Stomach (tissue), 9 donors: Measurements from ENCODE around the gene NR2E3. TPM values are rescaled to one million over a fixed set of nuclear protein-coding genes. Genes with fewer than 3 reads are reported as not detected.

Source experiments
- DNase-seq, 2 donors: peaks; one replicate each; pipeline versions ENCODE4 v3.0.0 to v3.0.0-alpha.2; 2013 to 2019
- H3K27ac ChIP-seq, 5 donors: fragments of 200-600 bp in 4 of 5; sonication (generic) in 4 of 5; one replicate each; pipeline ENCODE4 v1.5.1; 2013 to 2019; ENCODE audit warnings: mild to moderate bottlenecking in 1 of 5, moderate library complexity in 1 of 5
- H3K27me3 ChIP-seq, 3 donors: fragments of 200-600 bp; sonication (generic); one replicate each; pipeline ENCODE4 v1.5.1; 2017 to 2019; ENCODE audit warnings: mixed run types in 1 of 3
- H3K36me3 ChIP-seq, 4 donors: fragments of 200-600 bp; sonication (generic); 1 replicate in 3 of 4; 2 replicates in 1 of 4; pipeline ENCODE4 v1.5.1; 2016 to 2019
- H3K4me1 ChIP-seq, 4 donors: fragments of 200-600 bp; sonication (generic); one replicate each; pipeline ENCODE4 v1.5.1; 2016 to 2019
- H3K4me3 ChIP-seq, 4 donors: fragments of 200-600 bp; sonication (generic) in 3 of 4; one replicate each; pipeline ENCODE4 v1.5.1; 2016 to 2019; ENCODE audit warnings: mild to moderate bottlenecking in 1 of 4
- H3K9me3 ChIP-seq, 4 donors: fragments of 200-600 bp; sonication (generic); one replicate each; pipeline ENCODE4 v1.5.1; 2016 to 2019
- CTCF ChIP-seq, 7 experiments: fragments of 450-650 bp in 4 of 7; fragments of 200-600 bp in 3 of 7; sonication (generic) in 3 of 7; IDR thresholded peaks; one replicate each; pipeline ENCODE4 v1.5.1; 2016 to 2019; ENCODE audit warnings: antibody characterized with exemption in 7 of 7, control low read depth in 2 of 7, mild to moderate bottlenecking in 1 of 7
- EP300 ChIP-seq: sonication (generic); formaldehyde crosslinking; IDR thresholded peaks from one replicate; pipeline ENCODE4 v1.6.1; 2017; ENCODE audit warnings: antibody characterized with exemption
- POLR2A ChIP-seq, 4 donors: fragments of 450-650 bp; IDR thresholded peaks; one replicate each; pipeline ENCODE4 v1.6.1; 2016; ENCODE audit warnings: antibody characterized with exemption in 4 of 4, control low read depth in 2 of 4, mild to moderate bottlenecking in 1 of 4, moderate library complexity in 1 of 4
- POLR2AphosphoS5 ChIP-seq, 3 donors: sonication (generic); formaldehyde crosslinking; IDR thresholded peaks; one replicate each; pipeline ENCODE4 v1.6.1; 2016; ENCODE audit warnings: antibody characterized with exemption in 3 of 3
- WGBS, 5 donors: extraction: QIAGEN DNeasy Blood & Tissue Kit in 3 of 5; methylation state at CpG; one replicate each; pipeline versions ENCODE4 v1.1.5 to v1.1.7; 2013 to 2018; 5-methylcytosine and 5-hydroxymethylcytosine counted together
- intact Hi-C: fragments of 100-400 bp; cut with DNase I; formaldehyde crosslinking; loops from one replicate; pipeline ENCODE4 v1.15.1; 2023; ENCODE audit warnings: low total_unique reads
- polyA plus RNA-seq, 3 donors: library from polyadenylated mRNA; stranded (reverse); fragments of 200-250 nt; gene quantifications; one replicate each; pipeline ENCODE4 v1.2.3, GENCODE V29; 2013
- total RNA-seq, 5 donors: library from RNA; depleted of rRNA; stranded (reverse); fragments of >200 nt; gene quantifications; one replicate each; pipeline versions ENCODE4 v1.1.0 to v1.2.3, GENCODE V29; 2014 to 2016
- donor health status: healthy with polysubstance abuse.
- donor health status: Bipolar disorder and iron deficiency.
- donor health status: healthy.

NR2E3 gene
- total and polyA plus RNA-seq, 8 donors = 0.25 to 1.3 (median 0.53) TPM; not detected in 4

- Histone ChIP-seq H3K27me3 (no peaks in the 10 kb centered on the region), H3K4me1 (peaks cover 0 to 9% (median 4%) of the 10 kb centered on the region in 4 donors), H3K4me3 (no peak overlapping the region), H3K27ac (no peak overlapping the region), H3K36me3 (peaks cover 0 to 7% (median 2%) of the 10 kb centered on the region in 4 donors), H3K9me3 (no peaks in the 10 kb centered on the region)
- intact Hi-C loops = no loop called here
- 50 to 75% (median 61%) methylated on average over 10 of the region's 10 CpGs for WGBS, 5 donors
- TF ChIP-seq POLR2A (IDR thresholded peaks at IDR 0.05) (no peak), POLR2AphosphoS5 (IDR thresholded peaks at IDR 0.05) (no peak), EP300 (no peak), CTCF (IDR thresholded peaks at IDR 0.05) (no peak)
- peak in 1 of 2 donors; percentile 44 for DNase-seq
These were observed 27.8 kb upstream of the NR2E3 start for GRCh38 chr15:71782422-71783165.

- DNase-seq = no peak
- Histone ChIP-seq H3K36me3 (no peaks in the 10 kb centered on the region), H3K4me1 (peaks cover 0 to 9% (median 4%) of the 10 kb centered on the region in 4 donors), H3K27ac (no peak overlapping the region), H3K9me3 (no peaks in the 10 kb centered on the region), H3K4me3 (no peak overlapping the region), H3K27me3 (no peaks in the 10 kb centered on the region)
- intact Hi-C loops = no loop called here
- 69 to 76% (median 72%) methylated on average over 5 to 6 of the region's 6 CpGs for WGBS, 5 donors
- TF ChIP-seq POLR2A (IDR thresholded peaks at IDR 0.05) = no peak
- TF ChIP-seq EP300 = no peak
- TF ChIP-seq POLR2AphosphoS5 (IDR thresholded peaks at IDR 0.05) = no peak
- no peak for TF ChIP-seq CTCF (IDR thresholded peaks at IDR 0.05)
These were observed 25.6 kb upstream of the NR2E3 start for GRCh38 chr15:71784719-71785118.

GRCh38 chr15:71785996-71786395, 24.4 kb upstream of the NR2E3 start:
- Histone ChIP-seq H3K9me3 (no peaks in the 10 kb centered on the region), H3K4me1 (no peaks in the 10 kb centered on the region), H3K36me3 (no peaks in the 10 kb centered on the region), H3K4me3 (no peak overlapping the region), H3K27me3 (no peaks in the 10 kb centered on the region), H3K27ac (no peak overlapping the region)
- WGBS, 5 donors = 80 to 89% (median 83%) methylated on average over 2 of the region's 2 CpGs
- intact Hi-C loops = no loop called here
- no peak for TF ChIP-seq CTCF (IDR thresholded peaks at IDR 0.05)
- no peak for TF ChIP-seq EP300
- no peak for TF ChIP-seq POLR2A (IDR thresholded peaks at IDR 0.05)
- TF ChIP-seq POLR2AphosphoS5 (IDR thresholded peaks at IDR 0.05) = no peak
- no peak for DNase-seq

- 82 to 90% (median 85%) methylated on average over 7 of the region's 7 CpGs for WGBS, 5 donors
- Histone ChIP-seq H3K4me1 (no peaks in the 10 kb centered on the region), H3K36me3 (no peaks in the 10 kb centered on the region), H3K9me3 (no peaks in the 10 kb centered on the region), H3K4me3 (no peak overlapping the region), H3K27me3 (no peaks in the 10 kb centered on the region), H3K27ac (no peak overlapping the region)
- no peak for DNase-seq
- intact Hi-C loops = no loop called here
- TF ChIP-seq CTCF (IDR thresholded peaks at IDR 0.05) (no peak), EP300 (no peak), POLR2A (IDR thresholded peaks at IDR 0.05) (no peak), POLR2AphosphoS5 (IDR thresholded peaks at IDR 0.05) (no peak)
These were observed 23.7 kb upstream of the NR2E3 start for GRCh38 chr15:71786673-71787072.
